Measurements from ENCODE around the gene ST3GAL3. TPM values are rescaled to one million over a fixed set of nuclear protein-coding genes. Genes with fewer than 3 reads are reported as not detected.

ST3GAL3 gene
- total and polyA plus RNA-seq, 2 experiments from 2014 or later, result 4.5 to 7.0 TPM

- Histone ChIP-seq H3K27me3 (ENCODE audit: insufficient read depth) (no peaks in the 10 kb centered on the region), H3K9me2 (ENCODE audit: insufficient read depth) (no peaks in the 10 kb centered on the region), H2AFZ (no peak overlapping the region), H4K20me1 (replicated peaks; ENCODE audit: insufficient read depth) (no peaks in the 10 kb centered on the region), H3K4me3 (no peak overlapping the region), H3F3A (replicated peaks; ENCODE audit: low read depth) (no peaks in the 10 kb centered on the region), H3K79me2 (replicated peaks; ENCODE audit: insufficient read depth) (no peaks in the 10 kb centered on the region), H3K36me3 (ENCODE audit: insufficient read depth) (no peaks in the 10 kb centered on the region), H3K4me2 (no peak overlapping the region), H3K27ac (ENCODE audit: low read depth) (no peak overlapping the region), H3K4me1 (ENCODE audit: insufficient read depth) (peaks cover 8% of the 10 kb centered on the region; the same call in 1 of the 2 replicates)
- ATAC-seq, result no peak
- DNase-seq (ENCODE audit: low spot score), result no peak
- peaks cover 3% of the 10 kb centered on the region for H3K27me3 Mint-ChIP-seq (ENCODE audit: insufficient read depth, low read depth, poor library complexity)
- H3K36me3 Mint-ChIP-seq (ENCODE audit: low read depth), result peaks cover 3% of the 10 kb centered on the region; the same call in 1 of the 3 replicates
- no peak overlapping the region for H3K4me3 Mint-ChIP-seq
- H3K27ac Mint-ChIP-seq, result no peak overlapping the region
- H3K4me1 Mint-ChIP-seq, result peaks cover 10% of the 10 kb centered on the region
- no peak for TF ChIP-seq NANOG (IDR thresholded peaks at IDR 0.05; ENCODE audit: borderline replicate concordance)
- no peak for TF ChIP-seq REST (IDR thresholded peaks at IDR 0.05; ENCODE audit: unreplicated experiment)
- TF ChIP-seq ZNF114 (CRISPR knock-in tag; IDR thresholded peaks at IDR 0.05), result no peak
- no peak for TF ChIP-seq STAT1 (IDR thresholded peaks at IDR 0.05; ENCODE audit: unreplicated experiment)
- no peak for TF ChIP-seq ETS1 (IDR thresholded peaks at IDR 0.05)
- TF ChIP-seq JUNB (IDR thresholded peaks at IDR 0.05; ENCODE audit: unreplicated experiment), result no peak
- no peak for TF ChIP-seq ZNF462 (CRISPR knock-in tag; IDR thresholded peaks at IDR 0.05)
- TF ChIP-seq CREB1 (CRISPR knock-in tag; IDR thresholded peaks at IDR 0.05; ENCODE audit: low read depth), result no peak
- no peak for TF ChIP-seq EZH2 (IDR thresholded peaks at IDR 0.05; ENCODE audit: low read depth, unreplicated experiment)
- no peak for TF ChIP-seq EZH2phosphoT487 (IDR thresholded peaks at IDR 0.05; ENCODE audit: unreplicated experiment)
- H3K9me3 Mint-ChIP-seq, result no peaks in the 10 kb centered on the region
Observed at GRCh38 chr1:43893006-43893405, 185.7 kb downstream of the ST3GAL3 start.

Measured in GM23338 (cell line).